HEK293T (cell line): ENCODE measurements around the gene RUNDC3A.

Source experiments
- BHLHE40 ChIP-seq: fragments of 450-650 bp; IDR thresholded peaks from 2 replicates; pipeline ENCODE4 v1.6.1; 2016; ENCODE audit warnings: mild to moderate bottlenecking, moderate library complexity, borderline replicate concordance
- CTBP1 ChIP-seq: fragments of 450-650 bp; IDR thresholded peaks from 2 replicates; pipeline ENCODE4 v1.6.1; 2016; ENCODE audit warnings: borderline replicate concordance
- ELF4 ChIP-seq: fragments of 450-650 bp; IDR thresholded peaks from 2 replicates; pipeline ENCODE4 v1.6.1; 2017; ENCODE audit warnings: antibody characterized with exemption
- FOXA1 ChIP-seq: fragments of 450-650 bp; IDR thresholded peaks from 2 replicates; pipeline ENCODE4 v1.6.1; 2016; ENCODE audit warnings: mild to moderate bottlenecking
- FOXK2 ChIP-seq: fragments of 450-650 bp; IDR thresholded peaks from 2 replicates; pipeline ENCODE4 v1.6.1; 2016; ENCODE audit warnings: mild to moderate bottlenecking
- FOXM1 ChIP-seq: fragments of 450-650 bp; IDR thresholded peaks from 2 replicates; pipeline ENCODE4 v1.6.1; 2017; ENCODE audit warnings: mild to moderate bottlenecking, borderline replicate concordance
- HDGF ChIP-seq: fragments of 450-650 bp; IDR thresholded peaks from 2 replicates; pipeline ENCODE4 v1.6.1; 2017; ENCODE audit warnings: antibody characterized with exemption, borderline replicate concordance
- L3MBTL2 ChIP-seq: fragments of 450-650 bp; conservative IDR thresholded peaks from 2 replicates; pipeline ENCODE4 v1.6.1; 2016; ENCODE audit warnings: mild to moderate bottlenecking
- NFRKB ChIP-seq: fragments of 450-650 bp; IDR thresholded peaks from 2 replicates; pipeline ENCODE4 v1.6.1; 2016; ENCODE audit warnings: mild to moderate bottlenecking, moderate library complexity
- SP1 ChIP-seq: fragments of 450-650 bp; IDR thresholded peaks from 2 replicates; pipeline ENCODE4 v1.6.1; 2017
- SUZ12 ChIP-seq: fragments of 450-650 bp; IDR thresholded peaks from 2 replicates; pipeline ENCODE4 v1.6.1; 2016; ENCODE audit warnings: mild to moderate bottlenecking
- TARDBP ChIP-seq: fragments of 450-650 bp; IDR thresholded peaks from 2 replicates; pipeline ENCODE4 v1.6.1; 2016
- ZNF384 ChIP-seq: fragments of 450-650 bp; IDR thresholded peaks from 2 replicates; pipeline ENCODE4 v1.6.1; 2016

DNA sequence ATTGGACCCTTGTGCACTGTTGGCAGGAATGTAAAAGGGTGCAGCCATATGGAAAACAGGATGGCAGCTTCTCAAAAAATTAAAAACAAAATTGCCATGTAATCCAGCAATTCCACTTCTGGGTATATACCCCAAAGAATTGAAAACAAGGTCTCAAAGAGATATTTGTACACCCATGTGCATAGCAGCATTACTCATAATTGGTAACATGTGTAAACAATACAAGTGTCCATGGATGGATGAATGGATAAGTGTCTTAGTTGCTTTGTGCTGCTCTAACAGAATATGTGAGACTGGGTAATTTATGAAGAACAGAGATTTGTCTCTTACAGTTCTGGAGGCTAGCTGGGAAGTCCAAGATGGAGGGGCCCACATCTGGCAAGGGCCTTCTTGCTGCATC lies 3.8 kb upstream of the RUNDC3A start:
- no peak for TF ChIP-seq TARDBP
- TF ChIP-seq ELF4 = no peak
- TF ChIP-seq CTBP1 = no peak
- no peak for TF ChIP-seq SUZ12
- no peak for TF ChIP-seq SP1
- no peak for TF ChIP-seq ZNF384
- no peak for TF ChIP-seq BHLHE40
- no peak for TF ChIP-seq L3MBTL2
- TF ChIP-seq FOXM1 = no peak
- no peak for TF ChIP-seq HDGF
- no peak for TF ChIP-seq FOXK2
- TF ChIP-seq FOXA1 = no peak
- no peak for TF ChIP-seq NFRKB
